Erythroblast (primary cell): ENCODE results near the gene SEC31A.

Experiments
- GATA1 ChIP-seq: IDR thresholded peaks from 2 replicates; pipeline ENCODE4 v1.6.1; 2011; ENCODE audit warnings: low read depth, mild to moderate bottlenecking, control low read depth, low read length, moderate library complexity
- POLR2A ChIP-seq: IDR thresholded peaks from 2 replicates; pipeline ENCODE4 v1.6.1; 2011; ENCODE audit warnings: mild to moderate bottlenecking, low read length

- TF ChIP-seq POLR2A (no peak), GATA1 (no peak)
These were observed 113.0 kb downstream of the SEC31A start for GRCh38 chr4:82777857-82778525.
